GM18858 (cell line): Measurements from ENCODE around the gene LIMK2.
A peak's percentile ranks its signal among the peaks of the same experiment; 100 is the strongest.
"Not testable (repeated sequence)": the region's sequence is repeated elsewhere in the genome, so short reads cannot be mapped to it uniquely, and the experiment has no call there.

Experiments
- ATAC-seq: cut with Tn5 transposase; IDR thresholded peaks from one replicate; pipeline ENCODE4 v1.9.1; 2021; ENCODE audit not compliant: unreplicated experiment

LIMK2 gene

GRCh38 chr22:31288496-31289240 lies 76.6 kb downstream of the LIMK2 start:
- ATAC-seq: no peak

GRCh38 chr22:31289344-31289743 lies 77.2 kb downstream of the LIMK2 start:
- no peak for ATAC-seq

GRCh38 chr22:31290494-31291471 lies 78.7 kb downstream of the LIMK2 start:
- ATAC-seq: peak; percentile 70

DNA sequence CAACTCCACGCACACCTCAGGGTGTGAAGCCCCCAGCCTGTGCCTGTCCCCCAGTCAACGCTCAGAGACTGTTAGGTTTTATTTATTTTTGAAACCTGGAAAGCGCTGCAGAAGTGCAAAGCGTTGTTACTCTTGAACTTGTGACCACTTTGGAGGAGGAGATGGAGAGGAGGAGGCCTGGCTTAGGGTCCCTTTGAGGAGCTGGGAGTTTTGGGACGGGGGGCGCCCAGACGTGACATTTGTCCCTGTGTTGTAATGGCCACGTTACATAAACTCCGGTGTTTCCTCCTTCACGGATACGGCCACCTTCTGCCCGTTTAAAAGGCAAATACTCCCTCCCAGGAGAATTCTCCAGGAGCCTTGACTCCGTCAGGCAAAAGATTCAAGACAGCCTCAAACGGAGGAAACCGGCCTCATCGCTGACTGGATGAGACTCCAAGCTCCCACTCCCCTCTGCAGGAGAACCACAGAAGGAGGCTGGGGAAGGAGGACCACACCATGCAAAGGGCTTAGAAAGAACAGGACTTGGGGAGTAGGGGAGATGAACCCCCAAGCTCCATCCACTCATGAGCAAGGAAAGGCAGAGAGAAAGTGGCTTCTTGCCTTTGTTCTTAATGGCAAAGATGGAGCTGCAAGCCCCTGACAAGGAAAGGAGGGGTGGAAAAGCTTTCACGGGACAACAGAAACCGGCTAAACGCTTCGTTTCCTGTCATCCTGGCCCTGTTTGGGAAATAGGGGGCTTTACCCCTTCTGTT lies 79.6 kb downstream of the LIMK2 start:
- ATAC-seq: no peak

DNA sequence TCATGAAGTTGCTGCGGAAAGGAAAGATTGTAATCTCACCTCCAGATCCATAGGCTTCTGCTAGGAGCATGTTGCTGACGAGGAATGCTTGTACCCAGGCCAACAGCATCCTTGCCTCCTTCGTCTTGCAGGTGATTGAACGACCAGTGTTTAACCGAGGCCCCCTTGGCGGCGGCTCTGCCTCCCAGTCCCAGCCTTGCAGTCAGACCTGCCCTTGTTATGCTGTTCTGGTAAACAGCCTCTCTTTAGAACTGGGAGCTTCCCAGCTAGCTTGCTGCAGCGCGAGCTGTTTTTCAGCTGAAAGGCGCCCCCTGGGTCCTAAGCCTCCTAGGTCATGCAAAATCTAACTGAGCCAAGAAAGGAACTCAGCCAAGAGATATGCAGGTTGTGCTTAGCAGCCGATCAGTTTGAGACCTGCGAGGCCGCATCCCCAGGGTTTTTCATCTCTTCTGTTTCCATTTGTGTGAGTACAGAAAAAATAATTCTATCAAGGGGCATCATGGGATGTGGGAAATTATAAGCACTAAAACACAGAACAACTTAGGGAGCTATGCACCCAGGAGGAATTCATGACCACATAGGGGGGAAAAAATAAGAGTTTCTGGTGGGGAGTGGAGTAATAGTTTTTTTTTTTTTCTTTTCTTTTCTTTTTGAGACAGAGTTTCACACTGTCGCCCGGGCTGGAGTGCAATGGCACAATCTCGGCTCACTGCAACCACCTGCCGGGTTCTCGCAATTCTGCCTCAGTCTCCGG lies 80.3 kb downstream of the LIMK2 start, which contains the start of gene PIK3IP1:
Gene PIK3IP1, minus strand, starts transcription at position 253 of the 754 bp plus-strand sequence. Its CDS starts 144 bp downstream, at position 109.
- no peak for ATAC-seq

DNA sequence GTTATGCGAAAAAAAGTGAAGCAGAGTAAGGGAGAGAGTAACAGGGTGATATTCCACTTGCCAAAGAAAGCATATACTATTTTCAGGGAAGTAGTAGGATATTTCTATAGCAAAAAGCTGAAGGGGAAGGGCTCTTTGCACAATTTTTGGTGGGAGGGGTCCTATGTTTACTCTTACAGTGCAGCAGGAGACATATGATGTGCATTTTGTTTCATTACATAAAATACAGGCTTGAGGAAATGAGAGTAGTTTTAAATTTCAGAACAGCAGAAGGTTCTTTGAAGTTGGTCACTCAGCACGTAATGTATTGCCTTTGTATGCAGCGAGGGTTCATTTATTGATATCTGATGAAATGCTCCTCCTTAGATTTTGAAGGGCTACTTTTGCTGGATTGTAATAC lies 83.3 kb downstream of the LIMK2 start:
- ATAC-seq: no peak

GRCh38 chr22:31295831-31296657 lies 83.9 kb downstream of the LIMK2 start:
- no peak for ATAC-seq

- no peak for ATAC-seq
Measured at GRCh38 chr22:31300896-31301295, 88.8 kb downstream of the LIMK2 start.

DNA sequence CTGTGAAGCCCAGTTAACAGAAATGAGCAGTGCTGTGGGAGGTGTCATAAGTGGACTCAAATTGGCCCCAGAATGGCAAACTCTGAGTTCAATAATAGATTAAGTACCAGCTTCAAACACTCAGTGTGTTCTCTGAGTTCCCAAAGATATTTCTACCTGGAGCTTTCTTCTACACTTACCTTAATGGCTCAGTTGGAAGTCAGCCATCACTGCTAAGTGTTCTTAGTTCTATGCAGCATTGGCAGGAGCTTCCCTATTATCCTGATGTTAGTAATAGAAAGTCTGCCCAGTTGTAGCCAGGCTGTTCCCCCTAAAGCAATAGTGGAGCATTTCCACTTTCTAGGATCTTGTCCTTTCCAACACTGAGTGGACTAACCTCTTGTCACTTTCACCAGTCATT lies 89.9 kb downstream of the LIMK2 start:
- ATAC-seq: no peak

DNA sequence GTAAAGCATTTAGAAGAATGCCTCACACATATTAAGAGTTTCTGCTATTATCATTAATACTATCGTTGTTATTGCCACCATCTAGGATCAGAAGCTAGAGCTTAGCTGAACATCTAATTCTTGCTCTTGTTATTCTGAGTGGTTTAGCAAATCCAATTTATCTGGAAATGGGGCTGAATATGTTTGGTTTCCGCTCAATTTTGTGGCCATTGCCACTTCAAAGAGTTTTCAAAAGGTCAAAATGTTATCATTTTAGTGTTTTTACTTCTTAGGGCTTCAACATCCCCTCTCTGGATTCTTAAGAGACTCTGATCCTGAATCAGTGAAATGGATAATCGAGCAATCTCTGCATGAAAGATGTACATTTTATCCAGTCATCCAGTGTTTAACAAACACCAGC lies 90.4 kb downstream of the LIMK2 start:
- no peak for ATAC-seq

- no peak for ATAC-seq
Measured at GRCh38 chr22:31305194-31305593, 93.1 kb downstream of the LIMK2 start.

GRCh38 chr22:31308181-31308580 lies 96.1 kb downstream of the LIMK2 start:
- no peak for ATAC-seq

DNA sequence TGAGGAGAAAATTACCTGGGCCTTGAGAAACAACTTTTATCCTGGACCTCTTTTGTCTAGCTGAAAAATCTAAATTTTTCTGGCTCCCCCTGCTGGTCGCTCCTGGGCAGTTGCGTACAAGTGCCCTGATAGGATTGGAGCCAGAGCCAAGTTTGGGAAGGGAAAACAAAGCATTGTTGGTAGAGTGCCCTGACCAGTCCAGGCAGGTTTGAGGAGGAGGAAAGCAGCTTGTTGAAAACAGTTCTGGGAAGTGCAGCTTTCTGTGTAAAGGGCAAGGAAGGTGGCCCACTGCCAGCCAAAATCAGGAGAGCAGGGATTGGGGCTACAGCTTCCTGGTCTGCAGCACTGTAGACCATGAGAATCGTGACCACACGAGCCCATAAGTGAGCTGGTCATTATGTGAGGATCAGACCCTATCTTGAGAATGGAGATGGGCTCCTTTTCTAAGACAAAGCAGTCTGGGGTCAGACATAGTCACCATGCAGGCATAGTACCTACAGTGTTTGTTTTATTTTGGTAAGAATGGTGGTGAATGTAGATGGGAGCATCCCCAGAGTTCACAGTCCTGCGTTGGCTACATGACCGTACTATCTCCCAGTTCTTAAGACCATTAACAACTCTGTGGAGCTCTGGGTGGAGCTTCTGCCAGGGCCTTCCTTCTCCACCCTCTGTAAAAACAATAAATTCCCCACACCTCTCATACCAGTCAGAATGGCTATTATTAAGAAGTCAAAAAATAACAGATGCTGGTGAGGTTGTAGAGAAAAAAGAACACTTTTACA lies 101.5 kb downstream of the LIMK2 start:
- ATAC-seq: no peak

DNA sequence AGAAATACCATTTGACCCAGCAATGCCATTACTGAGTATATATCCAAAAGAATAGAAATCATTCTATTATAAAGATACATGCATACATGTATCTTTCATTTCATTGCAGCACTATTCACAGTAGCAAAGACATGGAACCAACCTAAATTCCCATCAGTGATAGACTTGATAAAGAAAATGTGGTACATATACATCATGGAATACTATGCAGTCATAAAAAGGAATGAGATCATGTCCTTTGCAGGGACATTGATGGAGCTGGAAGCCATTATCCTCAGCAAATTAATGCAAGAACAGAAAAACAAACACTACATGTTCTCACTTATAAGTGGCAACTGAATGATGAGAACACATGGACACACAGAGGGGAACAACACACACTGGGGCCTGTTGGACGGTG lies 102.1 kb downstream of the LIMK2 start:
- ATAC-seq: not testable (repeated sequence)

GRCh38 chr22:31321421-31321820 lies 109.3 kb downstream of the LIMK2 start:
- ATAC-seq: no peak

DNA sequence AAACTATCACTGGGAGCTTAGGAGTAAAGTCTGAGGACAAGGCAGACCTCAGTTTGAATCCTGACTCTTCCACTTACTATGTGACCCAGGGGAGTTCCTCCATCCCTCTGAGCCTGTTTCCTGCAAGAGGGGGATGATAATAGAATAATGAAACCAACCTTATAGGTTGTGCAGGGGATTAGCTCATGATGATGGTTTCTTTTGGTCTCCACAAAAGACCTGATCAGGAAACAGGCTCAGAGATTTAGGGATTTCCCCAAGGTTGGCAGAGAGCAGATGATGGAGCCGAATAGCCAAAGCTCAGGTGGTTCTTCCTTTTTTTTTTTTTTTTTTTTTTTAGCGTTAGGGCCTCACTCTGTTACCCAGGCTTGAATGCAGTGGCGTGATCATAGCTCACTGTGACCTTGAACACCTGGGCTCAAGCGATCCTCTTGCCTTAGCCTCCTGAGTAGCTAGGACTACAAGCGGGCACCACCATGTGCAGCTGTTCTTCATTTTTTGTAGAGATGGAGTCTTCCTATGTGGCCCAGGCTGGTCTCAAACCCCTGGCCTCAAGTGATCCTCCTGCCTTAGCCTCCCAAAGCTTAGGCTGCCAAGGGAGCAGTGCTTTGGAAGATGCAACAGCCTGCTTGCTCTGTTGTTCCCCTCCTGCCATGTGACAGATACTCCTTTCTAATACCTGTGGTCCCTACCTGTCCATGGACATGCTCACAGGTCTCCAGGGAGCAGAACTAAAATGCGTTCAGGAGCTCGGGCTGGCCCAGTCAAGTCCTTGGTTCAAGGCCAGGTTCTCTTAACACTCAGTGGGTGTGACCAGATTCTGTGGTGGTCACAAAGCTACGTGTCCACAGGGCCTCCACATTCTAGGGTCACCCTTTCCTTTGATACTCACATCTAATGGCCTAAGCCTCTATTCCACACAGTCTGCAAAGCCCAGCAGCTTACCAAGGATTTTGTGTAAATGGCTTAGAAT lies 111.8 kb downstream of the LIMK2 start:
- no peak for ATAC-seq

GRCh38 chr22:31326877-31327276 lies 114.8 kb downstream of the LIMK2 start:
- ATAC-seq: no peak
